GM18511 (cell line): Measurements from ENCODE around the gene CHRM2.

Experiments
- ATAC-seq: cut with Tn5 transposase; IDR thresholded peaks from one replicate; pipeline ENCODE4 v1.9.1; 2021; ENCODE audit warnings: mild to moderate bottlenecking, moderate library complexity; ENCODE audit not compliant: unreplicated experiment

The CHRM2 gene

GRCh38 chr7:136956232-136956631 lies 87.8 kb downstream of the CHRM2 start:
- no peak for ATAC-seq

- ATAC-seq: no peak
These were observed 88.2 kb downstream of the CHRM2 start for GRCh38 chr7:136956671-136957070.

- no peak for ATAC-seq
These were observed 88.9 kb downstream of the CHRM2 start for GRCh38 chr7:136957391-136957790.

GRCh38 chr7:136958016-136958415 lies 89.6 kb downstream of the CHRM2 start:
- ATAC-seq: no peak

- no peak for ATAC-seq
These were observed 95.9 kb downstream of the CHRM2 start for GRCh38 chr7:136964347-136964746.

- no peak for ATAC-seq
These were observed 98.4 kb downstream of the CHRM2 start for GRCh38 chr7:136966825-136967224.

GRCh38 chr7:136969761-136970160 lies 101.3 kb downstream of the CHRM2 start:
- no peak for ATAC-seq

- ATAC-seq: peak; percentile 45
These were observed 103.3 kb downstream of the CHRM2 start for GRCh38 chr7:136971776-136972175.

- no peak for ATAC-seq
These were observed 108.2 kb downstream of the CHRM2 start for GRCh38 chr7:136976504-136977251.

GRCh38 chr7:136993377-136993776 lies 124.9 kb downstream of the CHRM2 start:
- no peak for ATAC-seq

- ATAC-seq: no peak
These were observed 129.3 kb downstream of the CHRM2 start for GRCh38 chr7:136997735-136998134.

- no peak for ATAC-seq
These were observed 130.0 kb downstream of the CHRM2 start for GRCh38 chr7:136998495-136998894.

- ATAC-seq: no peak
These were observed 132.2 kb downstream of the CHRM2 start for GRCh38 chr7:137000621-137001020.

- ATAC-seq: no peak
These were observed 132.6 kb downstream of the CHRM2 start for GRCh38 chr7:137001041-137001440.

GRCh38 chr7:137001478-137001877 lies 133.0 kb downstream of the CHRM2 start:
- ATAC-seq: no peak

- ATAC-seq: no peak
These were observed 134.6 kb downstream of the CHRM2 start for GRCh38 chr7:137003086-137003485.

GRCh38 chr7:137003566-137003965 lies 135.1 kb downstream of the CHRM2 start:
- no peak for ATAC-seq

- no peak for ATAC-seq
These were observed 137.4 kb downstream of the CHRM2 start for GRCh38 chr7:137005873-137006272.

GRCh38 chr7:137006293-137006692 lies 137.8 kb downstream of the CHRM2 start:
- no peak for ATAC-seq

- no peak for ATAC-seq
These were observed 138.7 kb downstream of the CHRM2 start for GRCh38 chr7:137007001-137007694.

- ATAC-seq: no peak
These were observed 141.0 kb downstream of the CHRM2 start for GRCh38 chr7:137009404-137009803.

- ATAC-seq: no peak
These were observed 146.6 kb downstream of the CHRM2 start for GRCh38 chr7:137015015-137015414.
